ENCODE results near the gene KRT86.
"Not testable (repeated sequence)": the region's sequence is repeated elsewhere in the genome, so short reads cannot be mapped to it uniquely, and the experiment has no call there.

KRT86 gene

DNA sequence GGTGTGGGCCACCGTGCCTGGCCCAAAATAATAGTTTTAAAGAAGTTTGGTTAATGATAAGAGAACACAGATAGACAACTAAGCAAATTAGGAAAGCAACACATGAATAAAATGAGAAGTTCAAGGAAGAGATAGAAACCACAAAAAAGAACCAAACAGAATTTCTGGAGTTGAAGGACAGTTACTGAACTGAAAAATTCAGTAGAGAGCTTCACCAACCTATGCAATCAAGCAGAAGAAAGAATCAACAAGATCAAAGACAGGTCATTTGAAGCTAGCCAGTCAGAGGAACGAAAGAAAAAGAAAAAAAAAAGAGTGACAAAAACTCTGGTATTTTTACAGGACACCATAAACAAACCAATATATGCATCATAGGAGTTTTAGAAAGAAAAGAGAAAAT is 62.2 kb downstream of the KRT86 start:
- no peak for DNase-seq (ENCODE audit: low read depth)

DNA sequence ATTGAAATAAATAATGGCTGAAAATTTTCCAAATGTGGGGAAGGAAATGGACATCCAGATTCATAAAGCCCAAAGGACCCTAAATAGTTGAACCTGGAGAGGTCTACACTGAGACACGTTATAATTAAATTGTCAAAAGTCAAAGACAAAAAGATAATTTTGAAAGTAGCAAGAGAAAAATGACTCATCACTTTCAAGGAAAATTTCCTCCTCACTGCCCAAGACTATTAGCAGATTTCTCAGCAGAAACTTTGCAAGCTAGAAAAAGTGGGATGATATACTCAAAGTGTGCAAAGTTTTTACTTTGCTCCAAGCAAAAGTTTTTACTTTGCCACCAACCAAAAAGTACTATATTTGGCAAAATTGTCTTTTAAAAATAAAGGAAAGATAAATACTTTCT is 62.6 kb downstream of the KRT86 start:
- no peak for DNase-seq (ENCODE audit: low read depth)

DNA sequence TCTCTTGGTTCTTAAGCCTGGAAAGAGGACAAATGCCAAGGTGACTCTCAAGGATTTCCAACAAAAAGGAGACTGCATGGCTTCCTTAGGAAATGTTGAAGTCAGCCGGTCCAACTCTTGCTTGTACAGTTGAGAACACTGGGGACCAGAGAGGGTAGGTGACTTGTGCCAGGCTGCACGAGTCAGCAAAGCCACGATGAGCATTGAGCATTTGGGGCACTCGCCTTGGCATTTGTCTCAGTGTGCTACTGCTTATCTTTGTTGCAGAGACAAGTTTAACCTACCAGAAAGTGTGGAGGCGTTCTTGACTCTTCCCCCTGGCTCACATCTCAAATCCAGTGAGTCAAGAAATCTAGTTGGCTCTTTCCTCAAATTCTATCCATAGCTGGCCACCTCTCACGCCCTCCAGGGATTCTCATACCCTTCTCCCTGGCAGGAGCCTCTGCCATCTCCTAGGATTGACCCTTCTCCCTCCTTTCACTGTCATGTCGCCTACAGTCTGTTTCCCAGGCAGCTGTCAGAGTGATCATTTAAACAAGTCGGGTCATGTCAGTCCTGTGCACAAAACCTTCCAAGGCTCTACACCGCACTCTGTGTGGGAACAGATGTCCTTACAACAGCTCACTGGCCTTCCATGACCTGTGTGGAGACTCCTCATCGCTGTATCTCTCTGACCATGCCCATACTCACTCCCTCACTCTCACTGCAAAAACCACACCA is 64.0 kb downstream of the KRT86 start:
- DNase-seq (ENCODE audit: low read depth): no peak

DNA sequence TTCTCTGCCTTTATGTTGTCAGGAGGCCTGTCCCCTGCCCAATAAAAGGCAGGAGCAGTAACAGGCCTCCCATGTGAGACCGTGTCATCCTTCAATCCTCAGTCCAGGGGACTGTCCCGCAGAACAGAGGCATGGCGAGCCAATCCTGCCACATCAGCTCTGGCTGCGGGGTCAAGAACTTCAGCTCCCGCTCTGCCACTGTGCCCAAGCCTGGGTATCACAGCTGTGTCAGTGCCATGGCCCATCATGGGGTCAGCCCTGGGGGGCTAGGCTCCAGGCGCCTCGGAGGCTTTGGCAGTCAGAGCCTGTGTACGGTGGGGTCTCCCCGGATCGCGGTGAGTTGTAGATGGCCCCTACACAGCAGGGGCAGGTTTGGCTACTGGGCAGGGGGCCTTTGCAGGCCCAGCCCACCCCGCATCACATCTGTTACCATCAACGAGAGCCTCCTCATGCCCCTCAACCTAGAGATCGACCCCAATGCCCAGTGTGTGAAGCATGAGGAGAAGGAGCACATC is 66.7 kb downstream of the KRT86 start:
- no peak for DNase-seq (ENCODE audit: low read depth)

DNA sequence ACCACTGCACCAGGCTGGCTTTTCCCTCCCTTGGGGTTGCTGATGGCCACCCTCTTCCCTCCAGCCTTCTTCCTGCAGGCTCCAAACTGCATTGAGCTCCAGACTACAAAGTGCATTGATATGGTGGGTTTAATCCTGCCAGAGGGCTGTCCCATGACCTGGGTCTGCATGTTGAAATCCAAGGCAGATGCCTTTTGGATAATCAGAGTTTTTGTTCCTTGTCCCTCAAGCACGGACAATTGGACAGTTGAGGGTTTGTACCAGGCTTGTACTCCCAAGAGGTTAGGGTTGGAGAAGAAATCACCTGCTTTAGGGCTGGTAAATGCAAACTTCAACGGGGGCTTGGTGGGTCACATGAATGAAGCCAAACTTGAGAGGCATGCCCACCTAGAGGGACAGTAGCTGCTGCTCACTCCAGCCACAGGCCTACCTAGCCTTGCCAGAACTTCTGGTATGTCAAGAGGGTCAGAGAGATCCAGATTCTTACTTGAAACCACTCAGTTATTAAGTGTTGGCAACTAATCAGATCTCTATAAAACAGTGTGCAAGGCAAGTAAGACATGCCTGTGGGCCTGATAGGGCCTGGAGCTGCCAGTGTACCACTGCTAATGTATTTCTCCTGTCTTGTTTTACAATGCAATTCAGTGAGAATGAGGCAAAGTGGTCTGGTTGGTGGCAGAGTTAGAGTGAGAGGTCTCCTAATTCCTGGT is 68.5 kb downstream of the KRT86 start:
- DNase-seq (ENCODE audit: low read depth): no peak

DNA sequence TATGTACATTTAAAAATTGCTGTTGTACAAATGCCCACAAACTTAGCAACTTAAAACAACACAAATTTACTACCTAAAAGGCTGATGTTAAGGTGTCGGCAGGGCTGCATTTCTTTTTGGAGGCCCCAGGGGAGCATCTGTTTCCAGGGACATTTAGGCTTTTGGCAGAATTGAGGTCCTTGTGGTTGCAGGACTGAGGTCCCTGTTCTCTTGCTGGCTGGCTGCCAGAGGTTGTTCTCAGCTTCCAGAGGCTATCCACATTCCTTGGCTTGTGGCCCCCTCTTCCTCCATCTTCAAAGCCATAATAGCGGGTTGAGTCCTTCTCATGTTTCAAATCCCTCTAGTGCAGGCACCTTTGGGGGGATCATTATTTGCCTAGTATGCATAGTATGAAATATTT is 69.1 kb downstream of the KRT86 start:
- DNase-seq (ENCODE audit: low read depth): no peak

DNA sequence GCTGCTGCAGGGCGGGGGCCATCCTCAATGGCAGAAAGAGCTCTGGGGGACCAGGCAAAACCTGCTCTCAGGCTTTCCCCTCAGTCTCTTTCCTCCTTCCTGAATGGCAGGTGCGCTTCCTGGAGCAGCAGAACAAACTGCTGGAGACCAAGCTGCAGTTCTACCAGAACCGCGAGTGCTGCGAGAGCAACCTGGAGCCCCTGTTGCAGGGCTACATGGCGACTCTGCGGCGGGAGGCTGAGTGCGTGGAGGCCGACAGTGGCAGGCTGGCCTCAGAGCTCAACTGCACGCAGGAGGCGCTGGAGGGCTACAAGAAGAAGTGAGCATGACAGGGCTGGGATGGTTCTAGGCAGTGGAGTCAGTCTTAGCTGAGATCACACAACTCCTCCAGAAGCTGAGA is 69.7 kb downstream of the KRT86 start:
- no peak for DNase-seq (ENCODE audit: low read depth)

DNA sequence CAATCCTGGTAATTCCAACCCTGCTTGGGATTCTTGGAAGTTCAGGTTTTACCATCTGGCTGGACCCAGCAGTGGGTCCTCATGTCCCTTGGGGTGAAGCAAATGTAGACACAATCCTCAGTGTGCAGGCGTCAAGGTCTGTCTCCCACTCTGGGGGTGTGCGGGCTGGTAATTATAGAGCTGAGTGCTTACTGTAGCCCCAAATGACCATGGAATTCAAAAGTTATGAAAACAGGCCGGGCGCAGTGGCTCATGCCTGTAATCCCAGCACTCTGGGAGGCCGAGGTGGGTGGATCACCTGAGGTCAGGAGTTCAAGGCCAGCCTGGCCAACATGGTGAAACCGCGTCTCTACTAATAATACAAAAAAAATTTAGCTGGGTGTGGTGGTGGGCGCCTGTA is 70.6 kb downstream of the KRT86 start:
- not testable (repeated sequence) for DNase-seq (ENCODE audit: low read depth)

DNA sequence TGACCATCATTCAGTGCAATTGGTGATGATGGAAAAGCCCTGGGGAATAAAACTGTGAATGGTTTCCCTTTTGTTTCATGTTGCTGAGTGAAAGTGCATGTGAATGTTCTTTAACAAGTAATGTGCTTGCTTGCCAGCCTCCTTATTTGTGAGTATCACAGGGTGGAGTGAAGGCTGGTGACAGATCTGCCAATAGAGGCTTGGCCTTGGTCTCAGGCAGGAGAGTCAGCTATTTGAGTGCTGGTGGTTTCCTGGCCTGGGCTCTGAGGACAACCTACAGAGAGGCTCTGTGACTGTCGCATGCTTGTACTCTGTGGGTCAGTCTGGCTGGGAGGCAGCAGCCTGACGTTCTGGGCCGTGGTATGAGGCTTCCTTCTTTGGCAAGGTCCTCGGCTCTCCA is 72.1 kb downstream of the KRT86 start:
- DNase-seq (ENCODE audit: low read depth): no peak

DNA sequence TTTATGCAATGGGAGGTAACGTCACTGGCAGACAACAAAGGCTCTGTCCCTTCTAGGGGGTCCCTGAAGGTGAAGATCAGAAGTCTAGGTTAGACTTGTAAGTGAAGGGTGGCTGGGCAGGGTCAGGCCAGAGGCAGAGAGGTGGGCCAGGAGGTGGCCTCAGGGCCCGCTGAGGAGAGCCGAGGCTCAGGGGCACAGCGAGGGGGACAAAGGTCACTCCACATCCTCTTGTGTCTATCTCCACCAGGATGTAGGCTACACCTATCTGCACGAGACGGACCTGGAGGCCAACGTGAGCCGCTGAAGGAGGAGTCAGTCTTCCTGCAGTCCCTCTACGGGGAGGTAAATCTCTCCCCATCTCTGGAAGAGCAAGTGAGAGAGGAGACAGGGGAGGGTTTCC is 72.6 kb downstream of the KRT86 start:
- no peak for DNase-seq (ENCODE audit: low read depth)

DNA sequence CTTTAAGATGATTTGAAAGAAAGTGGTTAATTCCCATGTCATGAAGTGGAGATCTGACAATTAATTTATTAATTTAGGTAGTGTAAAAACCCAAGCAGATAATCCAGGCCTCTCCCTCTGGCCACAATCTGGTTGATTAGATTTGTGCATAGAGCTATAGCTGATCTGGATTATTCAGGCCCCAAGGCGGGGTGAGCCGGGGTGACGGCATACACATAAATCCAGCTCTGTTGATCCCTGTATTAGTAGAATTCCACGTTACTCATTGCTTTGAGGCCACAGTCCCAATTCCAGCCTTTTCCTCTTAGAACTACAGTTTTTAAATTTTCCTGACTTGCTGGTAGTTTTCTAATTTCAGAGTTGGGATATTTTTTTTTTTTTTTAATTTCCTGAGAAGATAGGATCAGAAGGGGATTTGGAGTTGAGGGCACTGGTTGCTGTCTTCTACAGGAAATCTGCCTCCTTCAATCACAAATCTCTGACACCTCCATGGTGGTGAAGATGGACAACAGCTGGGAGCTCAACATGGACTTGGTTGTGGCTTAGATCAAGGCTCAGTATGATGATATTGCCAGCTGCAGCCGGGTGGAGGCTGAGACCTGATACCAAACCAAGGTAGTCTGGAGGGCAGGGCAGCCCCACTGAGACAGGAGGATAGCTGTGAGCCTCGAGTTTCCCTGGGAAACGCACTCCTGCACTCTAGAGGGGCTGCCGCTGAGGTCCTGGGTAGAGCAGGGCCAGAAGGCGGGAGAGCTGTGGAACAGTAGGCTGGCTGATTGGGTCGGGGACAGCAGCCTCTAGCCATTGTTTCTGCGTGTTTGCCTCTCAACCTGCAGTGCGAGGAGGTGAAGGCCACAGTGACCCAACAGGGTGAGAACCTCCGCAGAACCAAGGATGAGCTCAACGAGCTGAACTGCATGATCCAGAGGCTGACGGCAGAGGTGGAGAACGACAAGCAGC is 73.4 kb downstream of the KRT86 start:
- DNase-seq (ENCODE audit: low read depth): no peak

DNA sequence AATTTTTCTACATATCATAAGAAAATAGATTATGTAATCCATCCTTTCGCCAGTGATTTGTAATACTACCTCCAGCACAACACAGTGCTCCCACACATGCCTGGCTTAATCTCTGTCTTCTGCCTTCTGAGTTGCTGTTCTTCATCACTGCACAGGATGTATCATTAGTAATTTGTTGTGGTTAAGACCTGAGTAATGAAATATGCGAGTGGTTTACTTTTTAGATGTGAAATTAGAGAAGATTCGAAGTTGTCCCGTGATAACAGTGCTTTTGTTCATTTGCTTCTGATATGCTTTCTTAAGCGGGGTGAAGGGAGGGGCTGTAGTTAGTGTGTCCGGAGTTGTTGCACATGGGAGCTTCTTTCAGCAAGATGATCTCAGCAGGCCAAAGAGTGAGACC is 74.8 kb downstream of the KRT86 start:
- DNase-seq (ENCODE audit: low read depth): no peak

DNA sequence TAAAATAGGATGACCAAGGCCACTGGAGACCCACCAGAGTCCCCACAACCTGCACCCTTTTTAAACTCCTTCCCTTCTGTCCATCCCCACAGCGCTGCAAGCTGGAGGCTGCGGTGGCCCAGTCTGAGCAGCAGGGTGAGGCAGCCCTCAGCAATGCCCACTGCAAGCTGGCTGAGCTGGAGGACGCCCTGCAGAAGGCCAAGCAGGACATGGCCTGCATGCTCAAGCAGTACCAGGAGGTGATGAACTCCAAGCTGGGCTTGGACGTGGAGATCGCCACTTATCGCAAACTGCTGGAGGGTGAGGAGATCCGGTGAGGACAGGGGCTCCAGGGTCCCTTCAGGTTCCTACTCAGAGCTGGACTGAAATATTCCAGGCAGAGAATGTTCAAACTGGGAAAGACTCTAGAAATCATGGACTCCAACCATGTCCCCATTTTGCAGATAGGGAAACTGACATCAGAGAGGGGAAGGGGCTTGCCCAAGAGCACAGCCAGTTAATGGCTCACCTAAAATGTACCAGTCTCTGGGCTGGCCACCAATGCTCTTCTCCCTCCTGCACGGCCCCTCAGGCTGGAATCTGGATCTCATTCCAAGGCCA is 75.7 kb downstream of the KRT86 start:
- no peak for DNase-seq (ENCODE audit: low read depth)

DNA sequence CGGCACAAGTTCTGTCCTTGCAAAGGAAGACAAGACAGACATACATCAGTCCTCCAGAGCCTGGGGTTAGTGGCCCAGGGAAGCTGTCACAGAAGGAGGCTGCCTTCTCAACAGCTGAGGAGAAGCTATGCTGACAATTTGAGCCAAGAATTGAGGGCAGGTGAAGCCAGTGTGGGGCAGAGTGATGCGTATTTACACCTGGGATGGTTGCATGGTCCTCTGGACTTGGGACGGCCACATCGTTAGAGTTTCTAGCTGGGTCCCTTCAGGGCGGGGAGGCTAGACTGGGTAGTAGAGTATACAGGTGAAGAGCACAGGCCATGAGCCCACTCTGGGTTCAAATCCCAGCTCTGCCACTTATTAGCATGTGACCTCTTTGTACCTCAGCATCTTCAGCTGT is 76.3 kb downstream of the KRT86 start:
- DNase-seq (ENCODE audit: low read depth): no peak

DNA sequence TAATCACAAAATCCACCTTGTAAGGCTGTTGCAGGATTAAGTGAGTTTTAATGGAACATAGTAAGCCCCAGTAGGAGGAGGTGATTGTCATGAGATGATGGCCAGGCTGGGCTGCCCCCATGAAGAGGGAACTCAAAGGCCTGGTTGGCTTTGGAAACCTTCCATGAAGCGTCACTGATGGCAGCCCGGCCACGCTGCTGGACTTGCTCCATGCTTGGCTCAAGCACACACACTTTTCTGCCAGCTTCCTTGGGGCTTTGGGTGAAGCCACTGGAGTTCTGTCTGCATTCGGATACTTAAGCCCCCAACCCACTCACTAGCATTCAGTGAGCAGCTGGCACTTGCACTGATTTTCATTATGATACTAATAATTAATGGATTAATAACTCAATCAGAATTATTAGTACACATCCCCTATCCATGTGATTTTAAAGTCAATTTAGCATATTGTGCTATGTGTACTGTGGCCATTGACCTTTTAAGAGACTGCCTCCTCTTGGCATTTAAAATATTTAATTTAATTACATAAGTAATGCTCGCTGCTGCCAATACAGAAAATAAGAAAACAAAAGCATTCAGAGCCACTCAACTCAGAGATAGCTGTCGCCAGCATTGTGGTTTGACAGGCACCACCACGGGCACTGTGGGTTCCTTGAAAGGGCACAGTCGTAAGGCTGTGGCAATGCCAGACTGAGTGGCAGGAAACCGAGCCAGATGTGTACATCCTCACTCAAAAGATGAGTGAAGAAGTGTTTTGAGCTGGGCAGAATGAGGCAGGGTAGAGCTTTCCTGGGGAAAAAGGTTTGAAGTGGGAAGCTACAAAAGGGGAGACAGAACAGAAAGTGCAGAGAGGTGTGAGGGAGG is 77.0 kb downstream of the KRT86 start:
- DNase-seq (ENCODE audit: low read depth): peak; percentile 49

DNA sequence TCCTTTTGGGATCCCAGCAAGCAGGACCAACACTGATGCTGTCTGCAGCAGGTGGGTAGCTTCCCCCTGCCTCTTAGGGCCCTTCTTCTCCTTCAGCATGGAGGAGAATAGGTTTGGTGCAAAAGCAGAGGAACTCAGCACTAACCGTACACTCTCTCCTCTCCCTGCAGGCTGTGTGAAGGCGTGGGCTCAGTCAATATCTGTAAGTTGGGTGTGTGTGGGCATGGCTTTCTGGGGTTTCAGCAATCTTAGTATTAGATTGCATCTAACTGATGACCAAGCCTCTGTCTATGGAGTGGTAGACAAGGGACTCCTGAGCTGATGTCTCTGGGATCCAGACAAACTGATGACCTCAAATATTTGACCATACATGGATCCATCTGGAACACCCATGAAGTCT is 78.5 kb downstream of the KRT86 start:
- no peak for DNase-seq (ENCODE audit: low read depth)

DNA sequence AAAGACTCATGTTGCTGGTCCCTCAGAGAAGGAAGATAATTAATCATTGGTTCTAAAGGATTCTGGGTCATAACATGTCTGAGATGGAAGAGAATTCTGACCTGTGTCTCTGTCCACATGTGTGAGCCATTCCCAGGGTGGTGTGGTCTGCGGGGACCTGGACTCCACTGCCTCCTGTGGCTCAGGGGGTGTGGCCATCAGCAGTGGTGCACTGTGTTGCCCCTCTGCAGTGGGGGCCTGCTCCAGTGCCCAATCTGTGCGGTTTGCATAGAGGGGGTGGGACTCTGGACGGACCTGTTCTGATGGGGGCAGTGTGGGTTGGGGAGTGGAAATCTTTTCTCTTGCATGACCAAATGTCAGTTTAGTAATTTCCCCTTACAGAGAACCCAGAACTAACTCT is 79.3 kb downstream of the KRT86 start:
- no peak for DNase-seq (ENCODE audit: low read depth)

DNA sequence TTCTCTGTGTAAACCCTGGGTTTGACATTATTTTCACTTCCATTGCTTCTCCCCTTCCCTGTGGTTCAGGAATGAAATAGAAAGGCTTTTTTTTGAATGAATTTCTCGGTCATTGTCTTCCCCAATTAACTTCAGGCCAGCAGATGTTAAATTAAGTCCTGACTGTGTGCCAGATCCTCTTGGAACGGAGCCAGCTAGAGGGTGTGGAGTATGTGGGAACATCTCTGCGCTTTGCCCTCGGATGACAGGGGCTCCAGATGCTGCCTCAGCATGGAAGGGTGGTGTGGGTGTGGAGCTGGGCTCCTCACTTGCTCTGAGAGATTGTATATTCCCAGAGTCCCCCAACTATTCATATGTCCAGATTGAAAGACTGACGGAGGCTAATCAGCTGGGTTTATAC is 79.8 kb downstream of the KRT86 start:
- no peak for DNase-seq (ENCODE audit: low read depth)

DNA sequence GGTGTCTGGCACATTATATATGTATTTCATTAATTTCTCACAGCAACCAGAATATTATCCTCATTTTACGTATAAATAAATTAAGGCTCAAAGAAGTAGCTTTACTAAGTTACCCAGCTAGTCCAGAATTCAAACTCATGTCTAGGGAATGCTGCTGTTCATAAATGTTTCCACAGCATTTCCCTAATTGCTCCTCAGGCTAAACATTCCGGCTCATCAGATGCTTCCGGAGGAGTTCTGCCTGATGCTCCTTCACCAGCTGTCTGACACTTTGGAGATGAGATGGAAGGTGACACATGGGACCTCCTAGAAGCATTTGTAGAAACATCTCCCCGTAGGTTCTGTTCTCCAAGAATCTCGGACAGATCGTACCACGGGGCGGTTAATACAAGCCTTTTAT is 80.7 kb downstream of the KRT86 start:
- DNase-seq (ENCODE audit: low read depth): no peak

DNA sequence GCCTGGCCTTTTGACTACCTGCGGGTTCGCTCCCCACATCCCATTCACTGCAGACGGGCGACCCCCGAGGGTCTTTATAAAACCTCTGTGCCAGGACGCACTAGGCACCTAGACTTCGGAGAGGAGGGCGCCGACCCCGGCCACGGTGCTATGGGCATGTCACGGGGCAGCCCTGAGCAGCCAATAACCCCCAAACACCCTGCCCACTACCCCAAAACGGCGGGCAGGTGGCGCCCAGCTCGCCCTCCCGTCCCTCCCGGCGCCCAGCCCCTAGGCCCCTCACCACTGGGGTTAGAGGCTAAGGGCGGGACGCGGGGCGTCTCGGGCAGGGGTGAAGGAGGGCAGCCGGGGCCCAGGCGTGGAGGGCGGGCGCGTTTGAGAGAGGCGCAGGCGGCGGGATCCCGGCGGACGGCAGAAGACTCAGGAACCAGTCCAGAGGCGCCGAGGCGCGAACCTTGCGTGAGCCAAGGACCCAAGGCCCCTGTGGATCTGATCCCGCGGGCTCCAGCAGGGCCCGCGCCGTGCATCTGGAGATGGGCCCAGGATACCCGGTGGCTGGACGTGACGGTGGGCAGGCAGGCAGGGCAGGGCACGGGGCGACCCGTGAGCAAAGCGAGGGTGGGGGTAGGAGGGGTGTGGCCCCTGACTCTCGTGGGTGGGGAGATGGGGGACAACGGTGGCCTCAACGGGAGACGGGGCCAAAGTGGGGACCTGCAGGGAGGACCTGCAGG is 81.8 kb downstream of the KRT86 start:
- DNase-seq (ENCODE audit: low read depth): no peak
